Prostate gland (tissue), 2 donors: ENCODE data around the gene STK4. TPM values are rescaled to one million over a fixed set of nuclear protein-coding genes. Genes with fewer than 3 reads are reported as not detected.

Source experiments
- DNase-seq: peaks from one replicate; pipeline ENCODE4 v3.0.0-alpha.2; 2019; ENCODE audit warnings: low spot score
- H3K27ac ChIP-seq, 2 donors: fragments of 200-600 bp; sonication (generic); 2 replicates each; pipeline ENCODE4 v1.5.1; 2017 to 2019
- H3K27me3 ChIP-seq: fragments of 200-600 bp; sonication (generic); replicated peaks from 2 replicates; pipeline ENCODE4 v1.5.1; 2019; ENCODE audit not compliant: insufficient read depth
- H3K36me3 ChIP-seq, 2 donors: fragments of 200-600 bp; sonication (generic); 1 replicate in 1 of 2; 2 replicates in 1 of 2; pipeline versions ENCODE4 v1.5.1 to v1.8.1; 2017 to 2019
- H3K4me1 ChIP-seq: fragments of 200-600 bp; sonication (generic); replicated peaks from 2 replicates; pipeline ENCODE4 v1.5.1; 2019
- H3K4me3 ChIP-seq, 2 donors: fragments of 200-600 bp; sonication (generic); 2 replicates each; pipeline ENCODE4 v1.5.1; 2017 to 2019
- H3K9me3 ChIP-seq: fragments of 200-600 bp; sonication (generic); 2 replicates; pipeline ENCODE4 v1.5.1; 2017
- CTCF ChIP-seq, 4 experiments: fragments of 200-600 bp in 2 of 4; fragments of 450-650 bp in 2 of 4; sonication (generic) in 2 of 4; IDR thresholded peaks; 1 replicate in 3 of 4; 2 replicates in 1 of 4; pipeline ENCODE4 v1.5.1; 2016 to 2019; ENCODE audit warnings: antibody characterized with exemption in 4 of 4, mild to moderate bottlenecking in 2 of 4, moderate library complexity in 2 of 4
- POLR2A ChIP-seq: fragments of 450-650 bp; IDR thresholded peaks from one replicate; pipeline ENCODE4 v1.6.1; 2016; ENCODE audit warnings: antibody characterized with exemption, mild to moderate bottlenecking
- POLR2AphosphoS5 ChIP-seq: sonication (generic); formaldehyde crosslinking; IDR thresholded peaks from one replicate; pipeline ENCODE4 v1.6.1; 2017; ENCODE audit warnings: antibody characterized with exemption
- WGBS: methylation state at CpG from one replicate; pipeline ENCODE4 v1.1.5; 2018; 5-methylcytosine and 5-hydroxymethylcytosine counted together
- intact Hi-C: fragments of 100-400 bp; cut with DNase I; formaldehyde crosslinking; loops from one replicate; pipeline ENCODE4 v1.14.2; 2022
- total RNA-seq, 2 donors: library from RNA; depleted of rRNA; stranded (reverse); fragments of >200 nt; gene quantifications; one replicate each; pipeline ENCODE4 v1.1.0, GENCODE V29; 2016

Gene STK4
- total RNA-seq, 2 donors from 2014 or later, result 14.4 to 35.1 TPM

- DNase-seq, result no peak
- TF ChIP-seq CTCF (IDR thresholded peaks at IDR 0.05), result no peak
- no peak for TF ChIP-seq POLR2AphosphoS5
- no peak for TF ChIP-seq POLR2A
- WGBS, result 100% methylated on average over 1 of the region's 1 CpG
- Histone ChIP-seq H3K4me3 (no peak overlapping the region), H3K27ac (no peak overlapping the region), H3K9me3 (no peaks in the 10 kb centered on the region), H3K27me3 (no peaks in the 10 kb centered on the region), H3K4me1 (no peaks in the 10 kb centered on the region), H3K36me3 (peaks cover 5 to 8% of the 10 kb centered on the region in 2 donors)
- intact Hi-C loops, result no loop called here
Measured at GRCh38 chr20:44950368-44950767, 15.9 kb upstream of the STK4 start.

- no peak for DNase-seq
- Histone ChIP-seq H3K36me3 (peaks cover 5 to 8% of the 10 kb centered on the region in 2 donors), H3K4me3 (no peak overlapping the region), H3K9me3 (no peaks in the 10 kb centered on the region), H3K4me1 (no peaks in the 10 kb centered on the region), H3K27ac (no peak overlapping the region), H3K27me3 (no peaks in the 10 kb centered on the region)
- 54% methylated on average over 1 of the region's 1 CpG for WGBS
- TF ChIP-seq POLR2A, result no peak
- no peak for TF ChIP-seq CTCF (IDR thresholded peaks at IDR 0.05)
- TF ChIP-seq POLR2AphosphoS5, result no peak
- intact Hi-C loops, result no loop called here
Measured at GRCh38 chr20:44952731-44953130, 13.6 kb upstream of the STK4 start.

- Histone ChIP-seq H3K4me1 (no peaks in the 10 kb centered on the region), H3K9me3 (no peaks in the 10 kb centered on the region), H3K36me3 (peaks cover 0 to 8% of the 10 kb centered on the region in 2 donors), H3K27me3 (no peaks in the 10 kb centered on the region), H3K27ac (no peak overlapping the region), H3K4me3 (no peak overlapping the region)
- WGBS, result 68% methylated on average over 5 of the region's 5 CpGs
- intact Hi-C loops, result no loop called here
- DNase-seq, result no peak
- TF ChIP-seq POLR2A (no peak), POLR2AphosphoS5 (no peak), CTCF (IDR thresholded peaks at IDR 0.05) (no peak)
Measured at GRCh38 chr20:44954211-44954610, 12.1 kb upstream of the STK4 start.

- H3K4me3 ChIP-seq, result no peak overlapping the region
- DNase-seq, result no peak
- no peaks in the 10 kb centered on the region for H3K27me3 ChIP-seq
- 73% methylated on average over 4 of the region's 4 CpGs for WGBS
- intact Hi-C loops, result no loop called here
- no peak for TF ChIP-seq POLR2A
- no peak for TF ChIP-seq CTCF (IDR thresholded peaks at IDR 0.05)
- no peak for TF ChIP-seq POLR2AphosphoS5
- H3K27ac ChIP-seq, result no peak overlapping the region
- no peaks in the 10 kb centered on the region for H3K4me1 ChIP-seq
- H3K36me3 ChIP-seq, result peaks cover 0 to 4% of the 10 kb centered on the region in 2 donors
- H3K9me3 ChIP-seq, result no peaks in the 10 kb centered on the region
Measured at GRCh38 chr20:44955270-44955669, 11.0 kb upstream of the STK4 start.

- Histone ChIP-seq H3K4me1 (peaks cover 3% of the 10 kb centered on the region), H3K27ac (peak overlapping the region in 1 of 2 donors; percentile 24), H3K9me3 (no peaks in the 10 kb centered on the region), H3K36me3 (no peaks in the 10 kb centered on the region), H3K27me3 (no peaks in the 10 kb centered on the region), H3K4me3 (no peak overlapping the region)
- intact Hi-C loops, result no loop called here
- WGBS, result 40% methylated on average over 3 of the region's 3 CpGs
- peak; percentile 50 for DNase-seq
- TF ChIP-seq POLR2AphosphoS5 (peak; percentile 64), POLR2A (no peak)
Measured at GRCh38 chr20:44956410-44956809, 9.9 kb upstream of the STK4 start.
